Measurements from ENCODE around the gene ZNF419.
A peak's percentile ranks its signal among the peaks of the same experiment; 100 is the strongest.
"Not testable (repeated sequence)": the region's sequence is repeated elsewhere in the genome, so short reads cannot be mapped to it uniquely, and the experiment has no call there.

Gene ZNF419

GRCh38 chr19:57487477-57488298 is at the start of gene ZNF419:
ZNF419 (plus strand) TSS chr19:57487750; CDS start chr19:57487951, 201 bp downstream.
- DNase-seq (ENCODE audit: low read depth), result peak; percentile 54

- no peak for DNase-seq (ENCODE audit: low read depth)
Measured at GRCh38 chr19:57437931-57438330, 49.6 kb upstream of the ZNF419 start.

GRCh38 chr19:57438925-57439324 is 48.6 kb upstream of the ZNF419 start:
- DNase-seq (ENCODE audit: low read depth), result no peak

- no peak for DNase-seq (ENCODE audit: low read depth)
Measured at GRCh38 chr19:57441979-57442752, 45.4 kb upstream of the ZNF419 start.

GRCh38 chr19:57443121-57443696 is 44.3 kb upstream of the ZNF419 start:
- no peak for DNase-seq (ENCODE audit: low read depth)

- no peak for DNase-seq (ENCODE audit: low read depth)
Measured at GRCh38 chr19:57452307-57452706, 35.2 kb upstream of the ZNF419 start.

GRCh38 chr19:57465680-57466381 is 21.7 kb upstream of the ZNF419 start:
- DNase-seq (ENCODE audit: low read depth), result no peak

GRCh38 chr19:57466489-57466888 is 21.1 kb upstream of the ZNF419 start:
- DNase-seq (ENCODE audit: low read depth), result no peak

- DNase-seq (ENCODE audit: low read depth), result no peak
Measured at GRCh38 chr19:57473646-57474045, 13.9 kb upstream of the ZNF419 start.

- peak; percentile 43 for DNase-seq (ENCODE audit: low read depth)
Measured at GRCh38 chr19:57477191-57478008, 10.2 kb upstream of the ZNF419 start, which contains the start of gene ZNF772. ZNF772 (minus strand) TSS chr19:57477566; CDS start chr19:57477309, 257 bp downstream.

GRCh38 chr19:57488299-57488644 is 722 bp downstream of the ZNF419 start:
- DNase-seq (ENCODE audit: low read depth), result not testable (repeated sequence)

GRCh38 chr19:57499332-57499679 is 11.8 kb downstream of the ZNF419 start:
- not testable (repeated sequence) for DNase-seq (ENCODE audit: low read depth)

- DNase-seq (ENCODE audit: low read depth), result peak; percentile 76
Measured at GRCh38 chr19:57499680-57500395, 12.3 kb downstream of the ZNF419 start, which contains the start of gene ZNF773. ZNF773 (plus strand) TSS chr19:57499938; CDS start chr19:57500081, 143 bp downstream.

- DNase-seq (ENCODE audit: low read depth), result not testable (repeated sequence)
Measured at GRCh38 chr19:57500400-57500799, 12.8 kb downstream of the ZNF419 start.

- DNase-seq (ENCODE audit: low read depth), result no peak
Measured at GRCh38 chr19:57506163-57506562, 18.6 kb downstream of the ZNF419 start.

- DNase-seq (ENCODE audit: low read depth), result no peak
Measured at GRCh38 chr19:57511484-57511883, 23.9 kb downstream of the ZNF419 start.

GRCh38 chr19:57512845-57513244 is 25.3 kb downstream of the ZNF419 start:
- DNase-seq (ENCODE audit: low read depth), result no peak

- DNase-seq (ENCODE audit: low read depth), result no peak
Measured at GRCh38 chr19:57515255-57515654, 27.7 kb downstream of the ZNF419 start.

GRCh38 chr19:57518021-57518420 is 30.5 kb downstream of the ZNF419 start:
- not testable (repeated sequence) for DNase-seq (ENCODE audit: low read depth)

GRCh38 chr19:57527136-57527881 is 39.8 kb downstream of the ZNF419 start, which contains the start of gene ZNF549:
ZNF549 (plus strand) TSS chr19:57527356; CDS start chr19:57527574, 218 bp downstream.
- DNase-seq (ENCODE audit: low read depth), result peak; percentile 54
